Type B pancreatic cell (in vitro differentiated cells): ENCODE measurements around the gene LUC7L3. TPM values are rescaled to one million over a fixed set of nuclear protein-coding genes. Genes with fewer than 3 reads are reported as not detected.
"Not testable (repeated sequence)": the region's sequence is repeated elsewhere in the genome, so short reads cannot be mapped to it uniquely, and the experiment has no call there.

ENCODE experiments used
- DNase-seq: peaks from one replicate; pipeline ENCODE4 v3.0.0; 2021; ENCODE audit warnings: mixed read lengths; ENCODE audit not compliant: unreplicated experiment; ENCODE audit errors: extremely low spot score
- H3K27ac Mint-ChIP-seq: 2 replicates; pipeline ENCODE4 v1.8.0; 2021; ENCODE audit warnings: mild to moderate bottlenecking, mixed read lengths
- H3K27me3 Mint-ChIP-seq: 2 replicates; pipeline ENCODE4 v1.8.0; 2021; ENCODE audit warnings: mixed read lengths
- H3K36me3 Mint-ChIP-seq: 2 replicates; pipeline ENCODE4 v1.8.0; 2021; ENCODE audit warnings: mixed read lengths
- H3K4me1 Mint-ChIP-seq: one replicate; pipeline ENCODE4 v1.8.0; 2021; ENCODE audit warnings: mixed read lengths; ENCODE audit not compliant: unreplicated experiment
- H3K4me3 Mint-ChIP-seq: 2 replicates; pipeline ENCODE4 v1.8.0; 2021; ENCODE audit warnings: mild to moderate bottlenecking, mixed read lengths
- H3K9me3 Mint-ChIP-seq: 2 replicates; pipeline ENCODE4 v1.8.0; 2021; ENCODE audit warnings: mixed read lengths
- CTCF ChIP-seq: fragments of 200-600 bp; sonication (generic); conservative IDR thresholded peaks from 2 replicates; pipeline ENCODE4 v1.5.0; 2021; ENCODE audit warnings: antibody characterized with exemption, mild to moderate bottlenecking
- microRNA-seq: library from miRNA; unstranded; fragments of <30 nt; microRNA quantifications from one replicate; pipeline ENCODE4, GENCODE V29; 2020
- total RNA-seq: library from RNA; stranded (reverse); gene quantifications from 2 replicates; pipeline ENCODE4 v1.2.1, GENCODE V29; 2021; ENCODE audit warnings: low replicate concordance

LUC7L3 gene
- total RNA-seq, 1 donor from 2014 or later, result 157 TPM

DNA sequence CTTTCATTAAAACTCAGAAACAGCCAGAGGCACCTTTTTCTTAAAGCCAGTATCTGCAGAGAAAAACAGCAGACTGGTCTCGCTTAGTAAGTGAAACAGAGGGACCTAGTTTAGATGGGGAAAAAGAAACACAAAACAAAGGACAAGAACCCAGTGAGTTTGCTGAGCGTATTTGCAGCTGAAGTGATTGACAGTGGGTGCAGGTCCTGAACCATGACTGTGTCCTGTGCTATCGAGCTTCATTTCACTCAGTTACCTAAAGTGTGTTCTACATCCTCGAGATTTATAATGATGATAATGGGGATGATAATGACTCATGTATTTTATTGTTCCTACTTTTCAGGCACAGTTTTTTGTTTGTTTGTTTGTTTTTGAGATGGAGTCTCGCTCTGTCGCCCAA lies 84.3 kb downstream of the LUC7L3 start:
- Mint-ChIP-seq H3K4me3 (no peak overlapping the region), H3K9me3 (no peaks in the 10 kb centered on the region), H3K36me3 (no peaks in the 10 kb centered on the region), H3K27ac (no peak overlapping the region), H3K27me3 (no peaks in the 10 kb centered on the region), H3K4me1 (peaks cover 29% of the 10 kb centered on the region)
- DNase-seq, result no peak
- no peak for TF ChIP-seq CTCF

GRCh38 chr17:50804749-50805475 lies 85.5 kb downstream of the LUC7L3 start:
- not testable (repeated sequence) for H3K27me3 Mint-ChIP-seq, H3K27ac Mint-ChIP-seq, H3K36me3 Mint-ChIP-seq, H3K9me3 Mint-ChIP-seq, H3K4me3 Mint-ChIP-seq, DNase-seq
- H3K4me1 Mint-ChIP-seq, result peaks cover 22% of the 10 kb centered on the region

DNA sequence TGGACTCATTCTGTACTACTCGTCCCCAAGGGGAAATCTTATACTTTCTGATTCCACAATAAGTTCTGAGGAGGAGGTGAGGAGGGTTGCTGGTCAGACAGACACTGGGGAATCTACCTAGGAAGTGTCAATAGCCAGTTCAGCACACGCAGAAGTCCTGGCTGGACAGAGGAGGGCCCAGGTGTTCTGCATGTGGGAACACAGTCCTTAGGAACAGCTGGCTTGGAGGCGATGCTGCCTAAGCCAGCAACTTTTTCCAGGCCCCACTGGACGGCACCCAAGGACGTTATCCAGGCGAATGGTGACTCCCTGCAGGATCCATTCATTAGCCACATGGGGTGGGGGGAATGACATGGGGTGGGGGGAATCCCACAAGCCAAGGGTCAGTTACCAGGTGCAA lies 86.1 kb downstream of the LUC7L3 start:
- H3K36me3 Mint-ChIP-seq, result no peaks in the 10 kb centered on the region
- H3K9me3 Mint-ChIP-seq, result no peaks in the 10 kb centered on the region
- peaks cover 2% of the 10 kb centered on the region for H3K27me3 Mint-ChIP-seq
- DNase-seq, result no peak
- H3K27ac Mint-ChIP-seq, result no peak overlapping the region
- H3K4me3 Mint-ChIP-seq, result no peak overlapping the region
- no peak for TF ChIP-seq CTCF
- peaks cover 22% of the 10 kb centered on the region for H3K4me1 Mint-ChIP-seq

Small RNAs within 50 kb of the gene (microRNA-seq; reads per million reads assigned to microRNA genes)
- not detected for gene MIR8059

Other genes with a start within 250 kb of the LUC7L3 start
- 26.6 and 40.7 TPM in 2 replicates for gene RSAD1, start 240.7 kb upstream of the LUC7L3 start, total RNA-seq
- 0.88 and 4.1 TPM in 2 replicates for gene MYCBPAP, start 211.2 kb upstream of the LUC7L3 start, total RNA-seq
- 41.7 and 72.1 TPM in 2 replicates for gene EPN3, start 186.9 kb upstream of the LUC7L3 start, total RNA-seq
- 40.3 and 51.3 TPM in 2 replicates for gene SPATA20, start 172.4 kb upstream of the LUC7L3 start, total RNA-seq
- gene CACNA1G, start 158.9 kb upstream of the LUC7L3 start, total RNA-seq, result 1.9 and 27.8 TPM in 2 replicates
- gene ABCC3, start 84.7 kb upstream of the LUC7L3 start, total RNA-seq, result 10.6 and 13.3 TPM in 2 replicates
- gene ANKRD40, start 11.7 kb upstream of the LUC7L3 start, total RNA-seq, result 21.0 and 38.4 TPM in 2 replicates
- 0.90 TPM in 1 of 2 replicates, not detected in the other for gene ANKRD40CL, start 47.9 kb downstream of the LUC7L3 start, total RNA-seq
- 1.7 TPM in 1 of 2 replicates, not detected in the other for gene WFIKKN2, start 116.0 kb downstream of the LUC7L3 start, total RNA-seq
- gene TOB1, start 146.8 kb downstream of the LUC7L3 start, total RNA-seq, result 54.9 and 113 TPM in 2 replicates